ENCODE results near the gene NUP62. TPM values are rescaled to one million over a fixed set of nuclear protein-coding genes. Genes with fewer than 3 reads are reported as not detected.

The NUP62 gene
- total and polyA plus RNA-seq, 2 of the 8 experiments (the other 6 are each of a cell fraction or from before 2014, with no cell fraction given): 50.0 to 107 TPM

- Histone ChIP-seq H3K9ac (replicated peaks in 1 of 4; ENCODE audit: extremely low read depth in 1 of 4, low read depth in 3 of 4, low read length in 3 of 4) (no peak overlapping the region), H3K9me3 (ENCODE audit: insufficient read depth in 2 of 2, low read depth in 1 of 2, low read length in 1 of 2) (no peaks in the 10 kb centered on the region), H3K14ac (ENCODE audit: insufficient read length) (no peak overlapping the region), H3K23me2 (ENCODE audit: low read depth, low read length) (peaks cover 9% of the 10 kb centered on the region), H2BK120ac (replicated peaks; ENCODE audit: low read depth, low read length) (no peak overlapping the region), H4K20me1 (replicated peaks in 1 of 2; ENCODE audit: control insufficient read depth in 1 of 2, insufficient read depth in 2 of 2, low read length in 2 of 2) (peaks cover 0 to 5% of the 10 kb centered on the region in 2 experiments), H2BK15ac (ENCODE audit: low read length) (no peak overlapping the region), H3K79me2 (ENCODE audit: control insufficient read depth in 1 of 2, insufficient read depth in 2 of 2, low read length in 2 of 2) (peaks cover 13 to 27% of the 10 kb centered on the region in 2 experiments), H2BK20ac (ENCODE audit: low read length) (no peak overlapping the region), H3K4me3 (ENCODE audit: extremely low read depth in 1 of 4, insufficient read depth in 2 of 4, low read depth in 3 of 4, low read length in 4 of 4) (no peak overlapping the region), H3K4ac (replicated peaks; ENCODE audit: insufficient read length, low read depth, low read length) (no peak overlapping the region), H3K4me2 (ENCODE audit: insufficient read depth in 1 of 2, low read depth in 2 of 2, low read length in 2 of 2) (peak overlapping the region in 1 of 2 experiments; percentile 60; a peak in 1 of 4 replicates), H3K27ac (ENCODE audit: low read depth, low read length) (no peak overlapping the region), H4K91ac (replicated peaks; ENCODE audit: insufficient read length, low read length) (no peak overlapping the region), H4K5ac (ENCODE audit: insufficient read length, low read depth, low read length) (no peak overlapping the region), H3K56ac (replicated peaks; ENCODE audit: insufficient read length, low read depth, low read length) (no peak overlapping the region), H2BK12ac (ENCODE audit: low read depth, low read length) (no peak overlapping the region), H3K4me1 (replicated peaks in 1 of 4; ENCODE audit: control insufficient read depth in 3 of 4, insufficient read depth in 4 of 4, low read length in 3 of 4) (peaks cover 0 to 5% (median under 1%) of the 10 kb centered on the region in 4 experiments; a peak in 3 of 7 replicates), H3K18ac (ENCODE audit: extremely low read depth, low read length) (no peak overlapping the region), H4K8ac (ENCODE audit: extremely low read depth, insufficient read depth, low read length) (no peak overlapping the region), H2AK5ac (ENCODE audit: low read depth, low read length) (no peak overlapping the region), H3K79me1 (ENCODE audit: low read depth, low read length) (peaks cover 8% of the 10 kb centered on the region), H3K27me3 (replicated peaks in 1 of 4; ENCODE audit: control insufficient read depth in 3 of 4, extremely low read depth in 1 of 4, insufficient read depth in 3 of 4, low read length in 3 of 4) (no peaks in the 10 kb centered on the region), H3K23ac (ENCODE audit: insufficient read length) (no peak overlapping the region), H3K36me3 (ENCODE audit: control insufficient read depth in 2 of 4, insufficient read depth in 4 of 4, low read length in 3 of 4) (peaks cover 8 to 14% (median 11%) of the 10 kb centered on the region in 4 experiments; a peak in 7 of 8 replicates), H2AFZ (ENCODE audit: low read length) (no peak overlapping the region), H2BK5ac (ENCODE audit: low read depth, low read length) (no peak overlapping the region)
- FAIRE-seq (no peak), DNase-seq (ENCODE audit: low read depth in 1 of 2, low spot score in 2 of 2) (no peak)
- ChIA-PET CTCF (ENCODE audit: partially characterized antibody) (interaction anchor here (2.5 kb wide), 1 partner anchor 52 kb away, joined by 11 read pairs; no protein-coding TSS in a partner anchor), POLR2A (ENCODE audit: partially characterized antibody) (interaction anchor here (0.6 to 15.1 kb wide), 7 partner anchors 19 to 165 kb away, joined by 4 to 373 read pairs (median 29); partner anchors contain the start of genes AKT1S1, IL4I1 and TBC1D17)
- WGBS, 2 experiments (ENCODE audit: extremely low coverage in 1 of 2, insufficient coverage in 1 of 2, insufficient read length in 1 of 2, insufficient replicate concordance in 2 of 2, low coverage in 1 of 2, low lambda C conversion rate in 2 of 2, missing lambda C conversion rate in 1 of 2): 85% methylated on average over 7 of the region's 7 CpGs; no CpG with 5 or more reads in 1 of the 2 experiments
- no peak for TF ChIP-seq POLR2AphosphoS5 (IDR thresholded peaks at IDR 0.05; ENCODE audit: low read depth, low read length)
- TF ChIP-seq JUN (IDR thresholded peaks at IDR 0.05; ENCODE audit: low read depth, low read length): no peak
- TF ChIP-seq JUND (IDR thresholded peaks at IDR 0.05; ENCODE audit: low read length): no peak
- TF ChIP-seq CEBPB (IDR thresholded peaks at IDR 0.05; ENCODE audit: low read depth, low read length): no peak
- TF ChIP-seq TCF12 (IDR thresholded peaks at IDR 0.05; ENCODE audit: low read depth, low read length): no peak
- no peak for TF ChIP-seq RNF2 (IDR thresholded peaks at IDR 0.05; ENCODE audit: borderline replicate concordance, low read depth, low read length, missing control alignments, poor library complexity, severe bottlenecking)
- no peak for TF ChIP-seq NRF1 (IDR thresholded peaks at IDR 0.05; ENCODE audit: low read depth, low read length)
- no peak for TF ChIP-seq ATF3 (IDR thresholded peaks at IDR 0.05; ENCODE audit: insufficient read depth, low read depth, low read length)
- TF ChIP-seq RXRA (IDR thresholded peaks at IDR 0.05; ENCODE audit: insufficient read depth, low read depth, low read length): no peak
- no peak for TF ChIP-seq PHF8 (conservative IDR thresholded peaks at IDR 0.05; ENCODE audit: low read depth, low read length)
- no peak for TF ChIP-seq E2F6 (IDR thresholded peaks at IDR 0.05)
Measured at GRCh38 chr19:49931293-49932040, 2.2 kb upstream of the NUP62 start.

Measured in H1 (cell line).